Endodermal cell (in vitro differentiated cells): ENCODE results near the gene ZBTB16. TPM values are rescaled to one million over a fixed set of nuclear protein-coding genes. Genes with fewer than 3 reads are reported as not detected.

Source experiments
- DNase-seq: peaks from one replicate; pipeline ENCODE4 v3.0.0-alpha.2; 2017
- H3K27ac ChIP-seq: 2 replicates; pipeline ENCODE4 v1.5.1; 2013; ENCODE audit warnings: mild to moderate bottlenecking, low read depth, low read length, moderate library complexity
- H3K27me3 ChIP-seq: 2 replicates; pipeline ENCODE4 v1.6.1; 2013; ENCODE audit warnings: mild to moderate bottlenecking, low read length, moderate library complexity; ENCODE audit not compliant: insufficient read depth, control insufficient read depth, poor library complexity, severe bottlenecking
- H3K36me3 ChIP-seq: 2 replicates; pipeline ENCODE4 v1.7.0; 2013; ENCODE audit warnings: mild to moderate bottlenecking, low read length, moderate library complexity; ENCODE audit not compliant: control insufficient read depth, insufficient read depth
- H3K4me1 ChIP-seq: one replicate; pipeline ENCODE4 v1.7.0; 2013; ENCODE audit warnings: low read length; ENCODE audit not compliant: control insufficient read depth, insufficient read depth
- H3K4me3 ChIP-seq: 2 replicates; pipeline ENCODE4 v1.5.1; 2013; ENCODE audit warnings: mild to moderate bottlenecking, low read length, moderate library complexity
- H3K9ac ChIP-seq: 2 replicates; pipeline ENCODE4 v1.6.1; 2013; ENCODE audit warnings: mild to moderate bottlenecking, low read length, moderate library complexity; ENCODE audit not compliant: poor library complexity, severe bottlenecking; ENCODE audit errors: extremely low read depth
- H3K9me3 ChIP-seq: 2 replicates; pipeline ENCODE4 v1.6.1; 2013; ENCODE audit warnings: mild to moderate bottlenecking, low read length, moderate library complexity; ENCODE audit not compliant: control insufficient read depth
- H3K27ac Mint-ChIP-seq: 2 replicates; pipeline ENCODE4 v1.8.0; 2020; ENCODE audit warnings: mixed read lengths
- H3K27me3 Mint-ChIP-seq: 2 replicates; pipeline ENCODE4 v1.8.0; 2021; ENCODE audit warnings: mild to moderate bottlenecking, mixed read lengths; ENCODE audit not compliant: insufficient read depth
- H3K36me3 Mint-ChIP-seq: 2 replicates; pipeline ENCODE4 v1.8.0; 2020; ENCODE audit warnings: low read depth, mixed read lengths
- H3K4me1 Mint-ChIP-seq: 2 replicates; pipeline ENCODE4 v1.8.0; 2020; ENCODE audit warnings: mixed read lengths
- H3K4me3 Mint-ChIP-seq: 2 replicates; pipeline ENCODE4 v1.8.0; 2020; ENCODE audit warnings: mild to moderate bottlenecking, moderate library complexity, mixed read lengths
- H3K9me3 Mint-ChIP-seq: 2 replicates; pipeline ENCODE4 v1.8.0; 2020; ENCODE audit warnings: mild to moderate bottlenecking, mixed read lengths
- CTCF ChIP-seq: fragments of 200-600 bp; sonication (generic); conservative IDR thresholded peaks from 2 replicates; pipeline ENCODE4 v1.5.0; 2021; ENCODE audit warnings: antibody characterized with exemption, mild to moderate bottlenecking
- WGBS, 2 experiments: methylation state at CpG; one replicate each; pipeline versions ENCODE4 v1.1.5 to v1.1.7; 2013; ENCODE audit warnings: missing lambda C conversion rate in 2 of 2, mixed read lengths in 1 of 2; ENCODE audit not compliant: insufficient coverage in 1 of 2, insufficient read length in 1 of 2; 5-methylcytosine and 5-hydroxymethylcytosine counted together
- total RNA-seq, 2 donors: library from RNA; stranded (reverse); fragmentation: NEBNext Ultra II Directional in 1 of 2; extraction: Animal tissue kit (Norgen Biotek cat#: 25700) in 1 of 2; gene quantifications; 2 replicates in 1 of 2; 3 replicates in 1 of 2; pipeline ENCODE4 v1.2.1, GENCODE V29; 2021

The ZBTB16 gene
- total RNA-seq, 2 donors from 2014 or later: 4.1 to 5.8 TPM

GRCh38 chr11:114293201-114293711 is 233.7 kb downstream of the ZBTB16 start:
- TF ChIP-seq CTCF: no peak
- Histone ChIP-seq H3K4me3 (no peak overlapping the region), H3K4me1 (no peaks in the 10 kb centered on the region), H3K9ac (no peak overlapping the region), H3K36me3 (no peaks in the 10 kb centered on the region), H3K27ac (no peak overlapping the region), H3K27me3 (no peaks in the 10 kb centered on the region), H3K9me3 (no peaks in the 10 kb centered on the region)
- no peaks in the 10 kb centered on the region for H3K4me1 Mint-ChIP-seq
- no peaks in the 10 kb centered on the region for H3K27me3 Mint-ChIP-seq
- no peak overlapping the region for H3K4me3 Mint-ChIP-seq
- WGBS, 2 experiments: 100% methylated on average over 1 of the region's 1 CpG
- DNase-seq: no peak
- no peak overlapping the region for H3K27ac Mint-ChIP-seq
- H3K9me3 Mint-ChIP-seq: no peaks in the 10 kb centered on the region
- H3K36me3 Mint-ChIP-seq: no peaks in the 10 kb centered on the region

GRCh38 chr11:114295676-114296604 is 236.4 kb downstream of the ZBTB16 start, which contains the start of gene NNMT:
Gene NNMT (plus strand): TSS chr11:114296399. CDS start chr11:114296557, 158 bp downstream.
- no peak within 1 kb of the TSS for H3K27ac Mint-ChIP-seq
- H3K27me3 Mint-ChIP-seq: no peaks in the 10 kb centered on the region
- H3K9ac ChIP-seq: no peak within 1 kb of the TSS
- no peak within 1 kb of the TSS for H3K4me3 ChIP-seq
- no peaks in the 10 kb centered on the region for H3K9me3 ChIP-seq
- H3K27me3 ChIP-seq: no peaks in the 10 kb centered on the region
- no peak within 1 kb of the TSS for H3K27ac ChIP-seq
- no peak within 1 kb of the TSS for H3K4me3 Mint-ChIP-seq
- no peaks in the 10 kb centered on the region for H3K36me3 ChIP-seq
- peaks cover 9% of the 10 kb centered on the region for H3K9me3 Mint-ChIP-seq
- H3K36me3 Mint-ChIP-seq: no peaks in the 10 kb centered on the region
- H3K4me1 ChIP-seq: no peaks in the 10 kb centered on the region
- no peak for TF ChIP-seq CTCF
- H3K4me1 Mint-ChIP-seq: no peaks in the 10 kb centered on the region
- DNase-seq: peak; percentile 20
- WGBS, 2 experiments: 92% methylated on average over 4 to 11 of the region's 11 CpGs

GRCh38 chr11:114296605-114297372 is 237.3 kb downstream of the ZBTB16 start:
- no peak overlapping the region for H3K4me3 ChIP-seq
- no peak overlapping the region for H3K27ac Mint-ChIP-seq
- WGBS, 2 experiments: 94% methylated on average over 6 to 7 of the region's 7 CpGs

More at GRCh38 chr11:114296605-114297372, 237.3 kb downstream of the ZBTB16 start:
- Histone ChIP-seq H3K27me3 (no peaks in the 10 kb centered on the region), H3K27ac (no peak overlapping the region), H3K9ac (no peak overlapping the region), H3K4me1 (no peaks in the 10 kb centered on the region), H3K36me3 (no peaks in the 10 kb centered on the region), H3K9me3 (peaks cover under 1% of the 10 kb centered on the region)
- no peaks in the 10 kb centered on the region for H3K36me3 Mint-ChIP-seq
- H3K9me3 Mint-ChIP-seq: peaks cover 15% of the 10 kb centered on the region
- DNase-seq: peak; percentile 9
- no peaks in the 10 kb centered on the region for H3K4me1 Mint-ChIP-seq
- H3K27me3 Mint-ChIP-seq: no peaks in the 10 kb centered on the region
- no peak for TF ChIP-seq CTCF
- H3K4me3 Mint-ChIP-seq: no peak overlapping the region
